Neural crest cell (in vitro differentiated cells): Measurements from ENCODE around the gene TDRD5. TPM values are rescaled to one million over a fixed set of nuclear protein-coding genes. Genes with fewer than 3 reads are reported as not detected.

Source experiments
- DNase-seq: peaks from one replicate; pipeline ENCODE4 v3.0.0; 2021; ENCODE audit warnings: low read depth, mixed read lengths, low spot score
- H3K27ac Mint-ChIP-seq: one replicate; pipeline ENCODE4 v1.8.0; 2021; ENCODE audit warnings: mild to moderate bottlenecking, mixed read lengths; ENCODE audit not compliant: unreplicated experiment
- H3K27me3 Mint-ChIP-seq: 2 replicates; pipeline ENCODE4 v1.8.0; 2021; ENCODE audit warnings: low read depth, mild to moderate bottlenecking, mixed read lengths
- H3K36me3 Mint-ChIP-seq: 2 replicates; pipeline ENCODE4 v1.8.0; 2021; ENCODE audit warnings: low read depth, mild to moderate bottlenecking, mixed read lengths
- H3K4me1 Mint-ChIP-seq: 2 replicates; pipeline ENCODE4 v1.8.0; 2021; ENCODE audit warnings: mixed read lengths
- H3K4me3 Mint-ChIP-seq: one replicate; pipeline ENCODE4 v1.8.0; 2021; ENCODE audit warnings: mild to moderate bottlenecking, mixed read lengths
- H3K9me3 Mint-ChIP-seq: 2 replicates; pipeline ENCODE4 v1.8.0; 2021; ENCODE audit warnings: mixed read lengths
- total RNA-seq: library from RNA; stranded (reverse); gene quantifications from 2 replicates; pipeline ENCODE4 v1.2.1, GENCODE V29; 2021
- TF ChIP-seq, protein P1 (sequence below): fragments of 200-600 bp; sonication (generic); conservative IDR thresholded peaks from 2 replicates; pipeline ENCODE4 v1.5.0; 2021; ENCODE audit warnings: antibody characterized with exemption, mild to moderate bottlenecking

The TDRD5 gene
- total RNA-seq, 1 donor from 2014 or later: not detected

DNA sequence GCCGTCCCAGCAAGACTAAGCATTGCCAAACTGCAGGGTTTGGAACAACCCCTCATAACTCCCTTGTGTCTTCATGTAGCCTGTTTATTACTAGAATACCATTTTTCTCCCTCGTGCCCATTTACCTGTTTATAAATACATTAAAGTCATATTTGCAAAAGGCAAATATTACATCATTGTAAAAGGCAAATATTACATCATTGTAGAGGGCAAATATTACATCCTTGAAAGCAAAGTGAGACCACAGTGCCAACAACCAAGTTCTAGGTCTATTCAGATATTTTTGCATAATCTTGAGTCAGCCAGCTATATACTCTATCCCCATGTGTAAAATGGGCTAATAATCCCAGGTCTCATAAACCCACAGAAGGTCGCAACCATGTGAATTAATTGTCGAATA lies 140.0 kb downstream of the TDRD5 start:
- TF ChIP-seq, protein P1, sequence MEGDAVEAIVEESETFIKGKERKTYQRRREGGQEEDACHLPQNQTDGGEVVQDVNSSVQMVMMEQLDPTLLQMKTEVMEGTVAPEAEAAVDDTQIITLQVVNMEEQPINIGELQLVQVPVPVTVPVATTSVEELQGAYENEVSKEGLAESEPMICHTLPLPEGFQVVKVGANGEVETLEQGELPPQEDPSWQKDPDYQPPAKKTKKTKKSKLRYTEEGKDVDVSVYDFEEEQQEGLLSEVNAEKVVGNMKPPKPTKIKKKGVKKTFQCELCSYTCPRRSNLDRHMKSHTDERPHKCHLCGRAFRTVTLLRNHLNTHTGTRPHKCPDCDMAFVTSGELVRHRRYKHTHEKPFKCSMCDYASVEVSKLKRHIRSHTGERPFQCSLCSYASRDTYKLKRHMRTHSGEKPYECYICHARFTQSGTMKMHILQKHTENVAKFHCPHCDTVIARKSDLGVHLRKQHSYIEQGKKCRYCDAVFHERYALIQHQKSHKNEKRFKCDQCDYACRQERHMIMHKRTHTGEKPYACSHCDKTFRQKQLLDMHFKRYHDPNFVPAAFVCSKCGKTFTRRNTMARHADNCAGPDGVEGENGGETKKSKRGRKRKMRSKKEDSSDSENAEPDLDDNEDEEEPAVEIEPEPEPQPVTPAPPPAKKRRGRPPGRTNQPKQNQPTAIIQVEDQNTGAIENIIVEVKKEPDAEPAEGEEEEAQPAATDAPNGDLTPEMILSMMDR: no peak
- Mint-ChIP-seq H3K27me3 (peaks cover 43% of the 10 kb centered on the region), H3K4me3 (no peak overlapping the region), H3K9me3 (no peaks in the 10 kb centered on the region), H3K27ac (no peak overlapping the region), H3K4me1 (no peaks in the 10 kb centered on the region), H3K36me3 (no peaks in the 10 kb centered on the region)
- DNase-seq: no peak

Other genes starting within 250 kb of the TDRD5 start
- 0.64 and 0.86 TPM in 2 replicates for gene AXDND1, start 225.9 kb upstream of the TDRD5 start, total RNA-seq
- not detected in 2 replicates for gene NPHS2, start 15.9 kb upstream of the TDRD5 start, total RNA-seq
- not detected in 2 replicates for gene FAM163A, start 151.5 kb downstream of the TDRD5 start, total RNA-seq